Urinary bladder (tissue), 4 donors: Measurements from ENCODE around the gene SND1. TPM values are rescaled to one million over a fixed set of nuclear protein-coding genes. Genes with fewer than 3 reads are reported as not detected.

Experiments used
- DNase-seq: peaks from one replicate; pipeline ENCODE4 v3.0.0-alpha.2; 2015; ENCODE audit errors: extremely low spot score
- H3K27ac ChIP-seq: one replicate; pipeline ENCODE4 v1.5.1; 2013; ENCODE audit warnings: low read depth, mild to moderate bottlenecking, moderate library complexity
- H3K36me3 ChIP-seq: one replicate; pipeline ENCODE4 v1.6.1; 2013; ENCODE audit warnings: mild to moderate bottlenecking, moderate library complexity; ENCODE audit not compliant: insufficient read depth
- H3K4me1 ChIP-seq: one replicate; pipeline ENCODE4 v1.6.1; 2013; ENCODE audit warnings: mild to moderate bottlenecking, moderate library complexity; ENCODE audit not compliant: insufficient read depth
- H3K4me3 ChIP-seq: one replicate; pipeline ENCODE4 v1.5.1; 2013; ENCODE audit warnings: low read depth, low read length
- WGBS: extraction: QIAGEN DNeasy Blood & Tissue Kit; methylation state at CpG from one replicate; pipeline ENCODE4 v1.1.7; 2013; 5-methylcytosine and 5-hydroxymethylcytosine counted together
- polyA plus RNA-seq: library from polyadenylated mRNA; stranded (reverse); fragments of 200-250 nt; gene quantifications from one replicate; pipeline ENCODE4 v1.2.3, GENCODE V29; 2013
- total RNA-seq: library from RNA; depleted of rRNA; stranded (reverse); fragments of >200 nt; gene quantifications from one replicate; pipeline ENCODE4 v1.2.3, GENCODE V29; 2014
- donor health status: healthy with polysubstance abuse.
- donor health status: healthy.

Gene SND1
- total and polyA plus RNA-seq, 2 donors = 89.8 to 102 TPM

DNA sequence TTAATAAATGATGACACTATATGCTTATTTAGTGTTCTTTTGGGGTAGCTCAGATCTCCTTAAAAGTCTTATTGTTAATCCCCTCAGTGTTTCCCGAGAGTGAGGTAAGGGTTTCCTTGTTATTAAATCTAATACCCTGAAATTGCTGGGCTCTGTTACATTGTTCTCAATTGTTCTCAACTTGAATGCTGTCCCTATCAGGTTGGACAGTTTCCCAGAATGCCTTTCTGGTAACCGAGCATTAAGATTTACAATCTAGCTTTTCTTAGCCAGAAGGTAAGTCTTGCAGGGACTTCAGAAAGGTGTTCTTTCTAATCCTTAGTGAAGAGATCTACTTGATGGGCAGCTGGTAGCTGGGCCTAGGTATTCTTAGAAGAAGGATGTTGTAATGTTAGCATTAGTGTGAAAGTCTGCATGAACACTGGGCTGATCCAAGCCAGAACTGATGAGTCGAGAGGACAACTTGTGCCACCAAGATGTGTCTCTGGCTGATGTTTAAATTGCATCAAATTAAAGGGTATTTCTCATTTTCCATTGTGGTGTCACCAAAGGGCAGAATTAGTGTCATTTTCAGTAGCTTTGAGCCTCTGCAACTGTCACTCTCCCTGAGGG, 89.9 kb downstream of the SND1 start:
- DNase-seq = no peak
- 61% methylated on average over 3 of the region's 3 CpGs for WGBS
- no peak overlapping the region for H3K4me3 ChIP-seq
- H3K27ac ChIP-seq = no peak overlapping the region
- no peaks in the 10 kb centered on the region for H3K36me3 ChIP-seq
- no peaks in the 10 kb centered on the region for H3K4me1 ChIP-seq

DNA sequence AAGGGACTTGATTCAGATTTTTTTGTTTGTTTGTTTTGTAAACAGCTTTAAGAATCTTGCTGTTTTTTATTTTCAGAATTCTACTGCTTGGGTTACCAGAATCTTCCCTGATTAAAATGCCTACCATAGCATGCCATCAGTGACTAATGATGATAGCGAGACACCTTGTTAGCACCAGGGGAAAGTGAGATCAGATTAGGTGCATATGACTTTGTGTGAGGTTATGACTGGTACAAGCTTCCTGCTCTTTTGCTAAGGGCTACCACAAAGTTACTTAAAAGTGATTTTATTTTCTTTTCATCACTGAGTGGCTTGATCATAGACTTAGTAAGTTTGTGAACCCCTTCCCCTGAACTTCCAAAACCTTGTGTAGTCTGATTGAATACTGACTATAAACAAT, 93.5 kb downstream of the SND1 start:
- 91% methylated on average over 1 of the region's 1 CpG for WGBS
- Histone ChIP-seq H3K36me3 (no peaks in the 10 kb centered on the region), H3K4me1 (no peaks in the 10 kb centered on the region), H3K27ac (no peak overlapping the region), H3K4me3 (no peak overlapping the region)
- DNase-seq = no peak

DNA sequence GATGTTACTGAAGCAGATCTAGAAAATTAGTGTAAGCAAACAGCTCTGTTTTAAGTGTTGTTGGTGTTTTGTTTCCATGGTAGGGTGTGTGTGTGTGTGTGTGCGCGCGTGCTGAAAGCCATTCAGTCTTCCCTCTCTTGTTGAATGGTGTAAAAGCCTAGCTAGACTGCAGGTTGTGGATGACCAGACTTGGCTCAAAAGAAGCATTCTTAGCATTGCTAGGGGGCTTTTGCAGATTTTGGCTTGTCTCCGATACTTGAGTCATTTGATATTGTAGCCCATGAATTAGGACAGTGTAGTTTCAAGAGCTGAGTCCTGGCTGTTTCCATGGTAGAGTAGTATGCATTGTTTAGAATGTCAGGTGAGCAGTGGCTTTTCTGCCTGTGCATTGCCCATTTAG, 99.1 kb downstream of the SND1 start:
- no peak for DNase-seq
- 56% methylated on average over 4 of the region's 4 CpGs for WGBS
- Histone ChIP-seq H3K4me3 (no peak overlapping the region), H3K36me3 (no peaks in the 10 kb centered on the region), H3K27ac (no peak overlapping the region), H3K4me1 (no peaks in the 10 kb centered on the region)

DNA sequence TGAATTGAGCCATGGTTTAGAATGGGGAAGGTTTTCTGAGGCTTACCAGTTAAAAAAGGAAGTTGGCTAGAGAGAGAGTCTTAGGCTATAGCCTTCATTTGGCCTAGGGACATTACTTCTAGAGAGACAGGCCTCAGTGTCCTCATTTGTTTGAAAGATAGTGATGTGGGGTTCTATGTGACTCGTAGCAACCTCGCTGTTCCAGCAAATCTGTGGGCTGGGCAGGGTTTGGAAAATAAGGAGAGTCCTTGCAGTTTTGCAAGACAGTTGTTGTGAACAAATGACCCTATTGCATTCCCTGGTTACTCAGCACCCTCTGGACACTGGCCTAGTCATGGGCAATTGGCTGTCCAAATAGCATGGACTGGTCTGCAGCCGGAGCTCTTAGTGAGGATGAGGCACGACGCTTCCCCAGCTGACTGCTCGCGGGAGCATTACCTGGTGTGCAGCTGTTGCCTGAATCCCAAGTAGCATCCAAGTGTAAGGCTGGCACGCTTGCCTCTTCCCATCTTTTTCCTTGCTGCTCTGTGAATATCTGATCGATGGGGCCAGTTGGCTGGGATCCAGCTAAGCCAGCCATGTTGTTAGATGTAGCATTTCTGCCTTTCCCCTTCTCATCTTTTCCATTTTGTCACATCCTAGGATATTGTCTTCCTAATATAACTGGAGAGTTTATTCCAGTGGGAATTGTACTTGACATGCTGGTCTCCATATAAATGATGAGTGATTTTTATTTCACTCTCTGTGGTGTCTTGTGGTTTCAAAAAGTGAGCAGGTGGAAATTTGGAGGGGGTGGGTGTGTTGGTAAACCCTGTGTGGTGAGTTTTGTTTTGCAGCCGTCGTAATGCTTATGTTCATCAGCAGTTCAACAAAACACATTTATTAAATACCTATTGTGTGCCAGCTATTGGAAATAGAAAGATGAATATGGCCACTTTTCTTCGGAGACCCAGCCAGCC, 99.8 kb downstream of the SND1 start:
- H3K4me1 ChIP-seq = no peaks in the 10 kb centered on the region
- no peak overlapping the region for H3K27ac ChIP-seq
- no peaks in the 10 kb centered on the region for H3K36me3 ChIP-seq
- 90% methylated on average over 12 of the region's 12 CpGs for WGBS
- H3K4me3 ChIP-seq = no peak overlapping the region
- DNase-seq = no peak

DNA sequence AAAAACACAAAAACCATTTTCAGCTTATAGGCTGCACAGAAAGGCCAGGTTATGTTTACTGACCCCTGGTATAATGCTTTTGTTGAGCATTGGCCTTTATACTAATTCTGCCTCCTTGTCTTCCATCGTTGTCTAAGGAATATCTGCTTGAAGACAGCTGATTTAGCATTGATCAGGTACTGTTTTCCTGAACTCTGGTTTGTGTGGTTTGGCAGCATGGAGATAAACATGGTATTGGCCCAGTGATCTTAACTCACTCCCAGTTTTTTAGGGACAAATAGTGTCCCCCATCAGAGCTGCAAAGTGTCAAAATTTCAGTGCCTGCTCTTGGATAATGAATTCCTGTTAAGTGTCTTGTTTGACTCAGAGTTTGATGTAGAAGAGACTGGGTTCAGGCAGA, 100.8 kb downstream of the SND1 start:
- no peak overlapping the region for H3K4me3 ChIP-seq
- H3K36me3 ChIP-seq = no peaks in the 10 kb centered on the region
- no peaks in the 10 kb centered on the region for H3K4me1 ChIP-seq
- H3K27ac ChIP-seq = no peak overlapping the region
- DNase-seq = no peak
- 80% methylated on average over 1 of the region's 1 CpG for WGBS

DNA sequence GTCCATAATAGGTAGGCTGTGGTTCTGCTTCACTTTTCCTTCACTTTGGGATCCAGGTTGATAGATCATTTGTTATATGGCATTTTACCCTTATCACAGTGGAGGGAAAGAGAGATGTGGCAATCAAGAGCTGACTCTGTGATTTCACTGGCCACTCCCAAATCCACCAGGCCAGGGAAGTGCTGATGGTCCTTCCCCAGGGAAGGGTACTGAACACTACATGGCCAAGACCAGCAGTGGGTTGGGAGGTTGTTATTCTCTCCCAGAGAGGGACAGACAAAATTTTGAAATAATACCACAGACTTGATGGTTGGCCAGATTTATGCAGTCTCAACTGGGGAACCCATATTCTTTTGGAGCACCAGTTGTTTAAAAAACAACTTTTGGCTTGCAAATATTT, 102.5 kb downstream of the SND1 start:
- no peak overlapping the region for H3K27ac ChIP-seq
- no peaks in the 10 kb centered on the region for H3K4me1 ChIP-seq
- DNase-seq = no peak
- H3K36me3 ChIP-seq = no peaks in the 10 kb centered on the region
- no peak overlapping the region for H3K4me3 ChIP-seq

DNA sequence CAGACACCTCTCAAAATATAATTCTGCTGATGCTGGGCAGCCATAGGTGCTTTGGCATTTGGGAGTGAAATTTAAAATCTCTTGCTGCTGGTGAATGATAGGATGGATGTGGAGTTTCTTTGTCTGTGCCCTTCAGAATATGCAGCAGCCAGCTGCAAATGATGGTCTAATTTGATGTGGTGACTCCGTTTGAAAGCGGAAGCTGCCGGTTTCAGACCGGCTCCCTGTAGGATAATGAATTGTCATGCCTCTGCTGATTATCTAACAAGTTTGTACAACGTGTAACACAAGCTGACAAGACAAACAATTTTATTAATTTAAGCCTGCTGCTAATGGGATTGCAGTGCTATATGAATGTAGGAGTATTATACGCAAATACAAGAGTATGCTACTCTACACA, 103.5 kb downstream of the SND1 start:
- no peak overlapping the region for H3K4me3 ChIP-seq
- no peak for DNase-seq
- no peak overlapping the region for H3K27ac ChIP-seq
- WGBS = 79% methylated on average over 6 of the region's 6 CpGs
- H3K4me1 ChIP-seq = no peaks in the 10 kb centered on the region
- no peaks in the 10 kb centered on the region for H3K36me3 ChIP-seq

DNA sequence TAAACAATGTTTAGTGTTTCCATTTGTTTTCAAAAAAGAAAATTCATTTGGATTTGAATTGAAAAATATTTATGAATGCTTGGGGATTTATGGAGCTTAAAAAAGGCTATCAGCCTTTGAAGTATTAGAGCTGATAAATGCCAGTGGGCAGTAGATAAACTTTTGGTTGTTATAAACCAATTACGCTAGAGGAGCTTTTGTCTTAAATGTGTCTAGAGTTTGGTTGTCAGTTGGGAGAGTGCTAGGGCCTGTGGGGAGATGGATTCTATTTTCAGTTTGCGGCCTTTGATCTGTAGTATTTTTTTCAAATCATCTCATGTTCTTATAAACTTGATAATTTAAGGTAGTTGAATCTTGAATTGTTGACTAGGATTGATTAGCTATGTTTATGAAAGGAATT, 104.0 kb downstream of the SND1 start:
- no peak for DNase-seq
- 82% methylated on average over 2 of the region's 2 CpGs for WGBS
- no peaks in the 10 kb centered on the region for H3K36me3 ChIP-seq
- H3K4me1 ChIP-seq = no peaks in the 10 kb centered on the region
- H3K27ac ChIP-seq = no peak overlapping the region
- no peak overlapping the region for H3K4me3 ChIP-seq

DNA sequence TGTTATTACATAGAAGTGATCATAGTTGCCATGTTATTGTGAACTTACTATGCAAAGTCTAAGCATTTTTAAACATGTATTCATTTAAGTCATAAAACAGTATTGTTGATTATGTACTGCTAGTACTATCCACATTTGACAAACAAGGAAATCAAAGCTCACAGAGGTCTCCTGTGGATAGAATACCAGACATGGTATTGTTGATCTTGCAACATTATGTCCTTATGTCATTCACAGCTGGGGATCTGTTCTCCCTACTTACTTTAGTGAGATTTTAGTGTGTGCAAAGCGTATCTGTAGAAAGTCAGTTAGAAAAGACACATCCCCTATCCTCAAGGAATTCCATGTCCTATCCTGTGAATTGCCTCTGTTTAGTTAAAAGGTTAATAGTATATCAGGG, 106.1 kb downstream of the SND1 start:
- no peaks in the 10 kb centered on the region for H3K36me3 ChIP-seq
- no peaks in the 10 kb centered on the region for H3K4me1 ChIP-seq
- no peak overlapping the region for H3K27ac ChIP-seq
- 97% methylated on average over 1 of the region's 1 CpG for WGBS
- no peak overlapping the region for H3K4me3 ChIP-seq
- DNase-seq = no peak

DNA sequence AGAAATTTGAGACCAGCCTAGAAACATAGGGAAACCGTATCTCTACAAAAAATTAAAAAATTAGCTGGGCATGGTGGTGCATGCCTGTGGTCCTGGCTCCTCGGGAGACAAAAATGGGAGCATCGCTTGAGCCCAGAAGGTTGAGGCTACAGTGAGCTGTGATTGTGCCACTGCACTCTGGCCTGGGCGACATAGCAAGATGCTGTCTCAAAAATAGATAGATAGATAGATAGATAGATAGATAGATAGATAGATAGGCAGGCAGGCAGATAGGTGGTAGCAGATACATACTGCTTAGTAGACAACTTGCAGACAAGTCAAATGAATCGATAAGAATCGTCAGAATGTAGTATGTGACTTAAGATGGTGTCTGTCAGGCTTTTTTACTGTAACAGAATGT, 106.9 kb downstream of the SND1 start:
- WGBS = 97% methylated on average over 6 of the region's 6 CpGs
- Histone ChIP-seq H3K36me3 (no peaks in the 10 kb centered on the region), H3K4me3 (no peak overlapping the region), H3K4me1 (no peaks in the 10 kb centered on the region), H3K27ac (no peak overlapping the region)
- DNase-seq = no peak

DNA sequence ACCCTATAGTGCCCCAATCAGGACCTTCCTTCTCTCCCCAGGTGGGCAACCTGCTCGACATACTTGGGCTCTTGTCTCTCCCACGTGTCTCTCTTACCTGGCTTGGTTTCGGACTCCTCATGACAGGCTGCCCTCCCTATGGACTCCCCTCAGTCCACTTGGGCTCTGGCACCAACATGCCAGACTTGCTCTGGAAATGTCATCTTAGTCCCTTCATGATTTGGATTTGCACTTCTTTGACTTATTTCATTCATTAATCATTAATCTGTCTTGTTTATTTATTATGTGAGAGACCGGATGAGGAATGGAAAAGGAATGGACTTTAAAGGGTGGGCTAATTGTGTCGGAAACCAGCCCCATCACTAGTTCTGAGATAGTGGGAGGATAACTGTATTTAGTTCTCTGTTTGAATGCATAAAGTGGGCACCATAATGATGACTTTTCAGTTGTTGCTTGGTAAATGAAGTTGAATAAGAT, 108.0 kb downstream of the SND1 start:
- H3K4me1 ChIP-seq = no peaks in the 10 kb centered on the region
- H3K36me3 ChIP-seq = no peaks in the 10 kb centered on the region
- no peak overlapping the region for H3K27ac ChIP-seq
- 94% methylated on average over 5 of the region's 5 CpGs for WGBS
- no peak for DNase-seq
- H3K4me3 ChIP-seq = no peak overlapping the region

DNA sequence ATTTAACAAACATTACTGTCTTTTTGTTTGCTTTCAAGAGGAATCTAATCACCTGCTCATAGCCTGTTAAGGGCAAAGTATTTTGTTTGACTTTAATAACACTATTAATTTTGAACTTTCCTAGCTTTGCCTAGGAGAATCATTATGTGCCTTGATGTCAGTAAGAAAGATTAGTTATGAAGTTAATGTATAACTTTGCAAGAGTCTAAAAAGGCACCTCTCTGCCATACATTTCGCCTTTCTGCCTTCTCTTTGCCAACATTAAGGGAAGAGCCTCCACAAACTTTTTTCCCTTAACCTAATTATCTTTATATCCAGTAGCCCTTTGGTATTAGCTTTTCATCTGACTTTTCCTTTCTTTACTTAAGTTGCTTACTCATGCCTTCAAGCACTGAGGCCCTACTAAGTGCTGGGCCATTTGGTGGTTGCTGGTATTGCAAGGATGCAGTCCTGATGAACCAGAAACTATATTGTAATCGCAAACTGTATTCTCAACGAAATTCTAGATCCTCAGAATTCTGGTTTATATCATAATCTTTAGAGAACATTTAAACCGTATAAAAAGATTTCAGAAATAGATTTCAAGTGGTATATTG, 108.5 kb downstream of the SND1 start:
- 94% methylated on average over 4 of the region's 4 CpGs for WGBS
- no peak overlapping the region for H3K4me3 ChIP-seq
- H3K4me1 ChIP-seq = no peaks in the 10 kb centered on the region
- H3K27ac ChIP-seq = no peak overlapping the region
- no peak for DNase-seq
- no peaks in the 10 kb centered on the region for H3K36me3 ChIP-seq

DNA sequence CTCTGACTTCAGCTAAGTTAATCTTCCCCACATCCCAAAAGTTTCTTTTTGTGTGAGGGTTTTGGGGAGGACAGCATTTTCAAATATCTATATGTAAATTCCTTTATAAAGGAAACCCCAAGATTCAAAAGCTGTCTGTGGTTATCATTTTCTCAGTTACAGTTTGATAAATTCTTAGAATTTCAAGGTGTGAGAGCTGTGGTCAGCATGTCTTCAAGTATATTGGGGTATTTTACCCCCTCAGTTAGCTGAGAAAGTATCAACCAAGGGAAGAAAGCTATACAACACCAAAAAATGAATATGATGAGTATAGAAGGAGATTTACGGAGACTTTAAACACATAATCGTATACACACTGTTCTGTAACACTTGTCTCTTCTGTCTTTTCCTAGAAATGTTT, 109.2 kb downstream of the SND1 start:
- Histone ChIP-seq H3K36me3 (no peaks in the 10 kb centered on the region), H3K4me1 (no peaks in the 10 kb centered on the region), H3K27ac (no peak overlapping the region), H3K4me3 (no peak overlapping the region)
- DNase-seq = no peak
- 97% methylated on average over 2 of the region's 2 CpGs for WGBS

DNA sequence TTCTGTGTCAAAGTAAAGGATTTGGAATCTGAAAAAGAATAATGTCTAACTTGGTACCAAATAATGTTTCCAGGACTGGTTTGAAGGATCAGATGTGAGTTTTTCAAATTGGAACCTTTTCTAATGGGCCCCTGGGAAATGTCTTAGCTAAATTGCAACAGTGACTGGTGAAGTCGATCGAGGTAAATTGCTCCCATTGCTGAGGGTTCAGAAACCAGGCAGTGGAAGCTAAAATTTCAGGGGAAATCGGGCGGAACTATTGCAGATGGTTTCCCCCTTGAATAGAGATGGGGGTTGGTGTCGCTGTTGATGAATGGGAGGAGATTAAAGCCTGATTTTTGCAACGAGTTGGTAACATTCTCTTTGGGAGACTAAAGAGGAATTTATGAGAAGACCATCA, 112.7 kb downstream of the SND1 start:
- H3K4me3 ChIP-seq = no peak overlapping the region
- no peaks in the 10 kb centered on the region for H3K4me1 ChIP-seq
- H3K27ac ChIP-seq = no peak overlapping the region
- WGBS = 87% methylated on average over 6 of the region's 6 CpGs
- no peak for DNase-seq
- no peaks in the 10 kb centered on the region for H3K36me3 ChIP-seq
